GM19324 (cell line): Measurements from ENCODE around the gene MERTK.

Experiments used
- ATAC-seq: cut with Tn5 transposase; IDR thresholded peaks from one replicate; pipeline ENCODE4 v1.9.1; 2021; ENCODE audit warnings: mild to moderate bottlenecking, moderate library complexity; ENCODE audit not compliant: unreplicated experiment, low FRiP score

The MERTK gene

GRCh38 chr2:111975053-111975552 lies 76.7 kb downstream of the MERTK start:
- no peak for ATAC-seq

- ATAC-seq, result no peak
Measured at GRCh38 chr2:111975819-111976218, 77.4 kb downstream of the MERTK start.

- no peak for ATAC-seq
Measured at GRCh38 chr2:111977240-111977639, 78.8 kb downstream of the MERTK start.

- no peak for ATAC-seq
Measured at GRCh38 chr2:111978452-111979170, 80.2 kb downstream of the MERTK start.

GRCh38 chr2:111981666-111982065 lies 83.3 kb downstream of the MERTK start:
- no peak for ATAC-seq

- no peak for ATAC-seq
Measured at GRCh38 chr2:111982822-111983221, 84.4 kb downstream of the MERTK start.

GRCh38 chr2:111983478-111984212 lies 85.2 kb downstream of the MERTK start:
- no peak for ATAC-seq

GRCh38 chr2:111984213-111984604 lies 85.8 kb downstream of the MERTK start:
- ATAC-seq, result no peak

- ATAC-seq, result no peak
Measured at GRCh38 chr2:111985514-111985913, 87.1 kb downstream of the MERTK start.

- no peak for ATAC-seq
Measured at GRCh38 chr2:111986116-111986900, 87.9 kb downstream of the MERTK start.

GRCh38 chr2:111990375-111990774 lies 92.0 kb downstream of the MERTK start:
- ATAC-seq, result no peak

GRCh38 chr2:111990856-111991255 lies 92.4 kb downstream of the MERTK start:
- ATAC-seq, result no peak

GRCh38 chr2:111994042-111994441 lies 95.6 kb downstream of the MERTK start:
- no peak for ATAC-seq

- no peak for ATAC-seq
Measured at GRCh38 chr2:111995148-111995547, 96.7 kb downstream of the MERTK start.

- no peak for ATAC-seq
Measured at GRCh38 chr2:111999809-112000208, 101.4 kb downstream of the MERTK start.

GRCh38 chr2:112000399-112001135 lies 102.2 kb downstream of the MERTK start:
- ATAC-seq, result no peak

GRCh38 chr2:112001136-112001715 lies 102.8 kb downstream of the MERTK start:
- peak; percentile 39 for ATAC-seq

GRCh38 chr2:112001942-112002341 lies 103.5 kb downstream of the MERTK start:
- ATAC-seq, result no peak

- ATAC-seq, result no peak
Measured at GRCh38 chr2:112003576-112004252, 105.3 kb downstream of the MERTK start.
